Measurements from ENCODE around the gene HDAC4.

DNA sequence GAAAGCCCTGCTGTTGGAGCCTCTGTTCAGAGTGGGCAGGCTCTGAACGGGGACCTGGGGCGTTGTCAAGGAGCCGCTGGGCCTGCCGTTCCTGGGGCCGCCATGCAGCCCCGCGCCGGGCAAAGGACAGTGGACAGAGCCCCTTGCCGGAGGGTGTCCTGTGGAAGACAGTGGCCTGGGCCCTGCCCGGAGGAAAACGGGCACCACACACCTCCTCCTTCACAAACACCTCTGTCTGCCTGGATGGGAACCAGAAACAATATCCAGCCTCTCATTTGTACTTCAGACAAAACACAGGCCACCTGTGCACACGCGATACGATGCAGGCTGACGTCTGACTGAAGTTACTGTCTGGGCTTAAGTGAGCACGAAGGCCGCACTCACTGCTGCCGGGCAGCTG lies 319.2 kb downstream of the HDAC4 start:
- no peak for TF ChIP-seq POLR2A (IDR thresholded peaks at IDR 0.05)
- TF ChIP-seq, protein P1, sequence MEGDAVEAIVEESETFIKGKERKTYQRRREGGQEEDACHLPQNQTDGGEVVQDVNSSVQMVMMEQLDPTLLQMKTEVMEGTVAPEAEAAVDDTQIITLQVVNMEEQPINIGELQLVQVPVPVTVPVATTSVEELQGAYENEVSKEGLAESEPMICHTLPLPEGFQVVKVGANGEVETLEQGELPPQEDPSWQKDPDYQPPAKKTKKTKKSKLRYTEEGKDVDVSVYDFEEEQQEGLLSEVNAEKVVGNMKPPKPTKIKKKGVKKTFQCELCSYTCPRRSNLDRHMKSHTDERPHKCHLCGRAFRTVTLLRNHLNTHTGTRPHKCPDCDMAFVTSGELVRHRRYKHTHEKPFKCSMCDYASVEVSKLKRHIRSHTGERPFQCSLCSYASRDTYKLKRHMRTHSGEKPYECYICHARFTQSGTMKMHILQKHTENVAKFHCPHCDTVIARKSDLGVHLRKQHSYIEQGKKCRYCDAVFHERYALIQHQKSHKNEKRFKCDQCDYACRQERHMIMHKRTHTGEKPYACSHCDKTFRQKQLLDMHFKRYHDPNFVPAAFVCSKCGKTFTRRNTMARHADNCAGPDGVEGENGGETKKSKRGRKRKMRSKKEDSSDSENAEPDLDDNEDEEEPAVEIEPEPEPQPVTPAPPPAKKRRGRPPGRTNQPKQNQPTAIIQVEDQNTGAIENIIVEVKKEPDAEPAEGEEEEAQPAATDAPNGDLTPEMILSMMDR (IDR thresholded peaks at IDR 0.05), result no peak

Data from tibial nerve (tissue), 3 donors.